OCI-LY3 (cell line): ENCODE measurements around the gene CTXN2.

Experiments
- H2AFZ ChIP-seq: fragments of 200-600, 300-600 bp; shearing (Covaris generic); 2 replicates; pipeline ENCODE4 v1.6.0; 2014; ENCODE audit warnings: antibody characterized with exemption, low read depth, low read length
- H3K27ac ChIP-seq: fragments of 200-600, 300-600 bp; sonication (generic); 2 replicates; pipeline ENCODE4 v1.5.1; 2014; ENCODE audit warnings: mild to moderate bottlenecking, low read length, moderate library complexity, mixed read lengths
- H3K27me3 ChIP-seq: fragments of 200-600, 300-600 bp; sonication (generic); 2 replicates; pipeline ENCODE4 v1.6.1; 2014; ENCODE audit warnings: low read depth, low read length, mixed read lengths
- H3K36me3 ChIP-seq: fragments of 200-600, 300-600 bp; sonication (generic); replicated peaks from 2 replicates; pipeline ENCODE3; 2014; ENCODE audit warnings: low read depth, low read length, mixed read lengths
- H3K4me1 ChIP-seq: fragments of 300-600, 200-600 bp; sonication (generic); 2 replicates; pipeline ENCODE4 v1.6.1; 2014; ENCODE audit warnings: low read length, mixed read lengths
- H3K4me2 ChIP-seq: fragments of 200-600, 300-600 bp; sonication (generic); 2 replicates; pipeline ENCODE4 v1.6.1; 2014; ENCODE audit warnings: low read length, mixed read lengths
- H3K4me3 ChIP-seq: fragments of 300-600, 200-600 bp; sonication (generic); 2 replicates; pipeline ENCODE4 v1.5.1; 2014; ENCODE audit warnings: antibody characterized with exemption, mild to moderate bottlenecking, low read length, moderate library complexity
- H3K79me2 ChIP-seq: fragments of 300-600, 200-600 bp; shearing (Covaris generic); 2 replicates; pipeline ENCODE4 v1.6.1; 2014; ENCODE audit warnings: mild to moderate bottlenecking, low read length, mixed read lengths
- H3K9ac ChIP-seq: fragments of 300-600, 200-600 bp; shearing (Covaris generic); 2 replicates; pipeline ENCODE4 v1.6.0; 2014; ENCODE audit warnings: mild to moderate bottlenecking, low read length, moderate library complexity
- H3K9me3 ChIP-seq: fragments of 200-600, 300-600 bp; shearing (Covaris generic); 2 replicates; pipeline ENCODE4 v1.6.1; 2014; ENCODE audit warnings: low read length, mixed read lengths; ENCODE audit not compliant: insufficient read depth
- H4K20me1 ChIP-seq: fragments of 200-600, 300-600 bp; sonication (generic); 2 replicates; pipeline ENCODE4 v1.6.1; 2016; ENCODE audit warnings: low read length, mixed read lengths; ENCODE audit not compliant: insufficient read depth
- EZH2phosphoT487 ChIP-seq: fragments of 200-600 bp; shearing (Covaris generic); IDR thresholded peaks from 2 replicates; pipeline ENCODE4 v1.6.1; 2018; ENCODE audit warnings: antibody characterized with exemption, mixed run types, low read depth
- TF ChIP-seq, protein P1 (sequence below): fragments of 200-600, 300-600 bp; sonication (generic); IDR thresholded peaks from 2 replicates; pipeline ENCODE4 v1.5.1; 2014; ENCODE audit warnings: antibody characterized with exemption, low read length, low read depth

Gene CTXN2

DNA sequence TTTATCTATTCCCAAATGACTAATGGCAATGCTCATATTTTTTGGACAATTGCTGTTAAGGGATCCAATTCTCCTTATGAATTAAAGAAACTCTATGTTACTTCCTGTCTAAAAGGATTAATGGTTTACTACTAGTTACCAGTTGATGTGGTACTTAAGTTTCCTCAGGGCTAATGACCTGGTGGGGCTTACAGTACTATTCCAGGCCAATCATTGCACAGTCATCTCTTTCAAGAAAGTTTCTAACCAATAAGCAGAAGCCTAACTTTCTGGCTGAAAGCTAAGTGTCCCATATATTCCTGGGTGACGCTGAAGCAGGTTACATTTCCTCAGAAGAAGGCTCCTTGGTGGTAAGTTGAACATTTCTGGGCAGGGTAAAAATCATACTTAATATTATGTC lies 14.5 kb downstream of the CTXN2 start, which contains the start of gene SLC12A1:
TSS of gene SLC12A1 (plus strand) at position 322 of the 400 bp plus-strand sequence. CDS start 1,418 bp downstream, outside the sequence.
- Histone ChIP-seq H3K27me3 (no peaks in the 10 kb centered on the region; the same call in 1 of the 2 replicates), H2AFZ (no peak within 1 kb of the TSS), H3K36me3 (no peaks in the 10 kb centered on the region), H3K9ac (no peak within 1 kb of the TSS), H3K27ac (no peak within 1 kb of the TSS), H3K4me1 (no peaks in the 10 kb centered on the region), H3K4me3 (no peak within 1 kb of the TSS), H4K20me1 (no peaks in the 10 kb centered on the region), H3K79me2 (no peaks in the 10 kb centered on the region), H3K4me2 (no peak within 1 kb of the TSS), H3K9me3 (no peaks in the 10 kb centered on the region)
- no peak for TF ChIP-seq EZH2phosphoT487
- TF ChIP-seq, protein P1, sequence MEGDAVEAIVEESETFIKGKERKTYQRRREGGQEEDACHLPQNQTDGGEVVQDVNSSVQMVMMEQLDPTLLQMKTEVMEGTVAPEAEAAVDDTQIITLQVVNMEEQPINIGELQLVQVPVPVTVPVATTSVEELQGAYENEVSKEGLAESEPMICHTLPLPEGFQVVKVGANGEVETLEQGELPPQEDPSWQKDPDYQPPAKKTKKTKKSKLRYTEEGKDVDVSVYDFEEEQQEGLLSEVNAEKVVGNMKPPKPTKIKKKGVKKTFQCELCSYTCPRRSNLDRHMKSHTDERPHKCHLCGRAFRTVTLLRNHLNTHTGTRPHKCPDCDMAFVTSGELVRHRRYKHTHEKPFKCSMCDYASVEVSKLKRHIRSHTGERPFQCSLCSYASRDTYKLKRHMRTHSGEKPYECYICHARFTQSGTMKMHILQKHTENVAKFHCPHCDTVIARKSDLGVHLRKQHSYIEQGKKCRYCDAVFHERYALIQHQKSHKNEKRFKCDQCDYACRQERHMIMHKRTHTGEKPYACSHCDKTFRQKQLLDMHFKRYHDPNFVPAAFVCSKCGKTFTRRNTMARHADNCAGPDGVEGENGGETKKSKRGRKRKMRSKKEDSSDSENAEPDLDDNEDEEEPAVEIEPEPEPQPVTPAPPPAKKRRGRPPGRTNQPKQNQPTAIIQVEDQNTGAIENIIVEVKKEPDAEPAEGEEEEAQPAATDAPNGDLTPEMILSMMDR = no peak

DNA sequence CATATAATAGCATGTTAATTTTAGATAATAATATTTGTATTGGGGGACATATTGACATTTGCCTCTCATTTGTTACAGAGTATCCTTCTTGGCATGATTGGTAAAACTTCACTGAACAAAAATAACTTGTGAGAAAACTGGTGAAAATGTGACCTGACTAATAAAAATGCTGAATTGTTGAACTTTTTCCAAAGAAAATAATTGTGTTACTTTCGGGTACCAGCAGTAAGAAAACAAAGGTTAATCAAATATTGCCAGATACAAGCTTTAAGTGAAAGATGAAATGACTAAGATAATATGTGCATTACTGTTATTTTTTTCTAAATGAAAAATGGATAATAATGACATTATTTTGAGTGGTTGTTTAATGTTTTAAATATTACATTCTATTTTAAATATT lies 29.8 kb downstream of the CTXN2 start:
- Histone ChIP-seq H2AFZ (no peak overlapping the region), H3K4me1 (no peaks in the 10 kb centered on the region), H3K27me3 (peaks cover 29% of the 10 kb centered on the region), H3K4me3 (no peak overlapping the region), H3K9ac (no peak overlapping the region), H3K36me3 (no peaks in the 10 kb centered on the region), H3K79me2 (no peaks in the 10 kb centered on the region), H3K4me2 (no peak overlapping the region), H3K27ac (no peak overlapping the region), H4K20me1 (no peaks in the 10 kb centered on the region), H3K9me3 (no peaks in the 10 kb centered on the region)
- no peak for TF ChIP-seq EZH2phosphoT487
- TF ChIP-seq, protein P1 = no peak

DNA sequence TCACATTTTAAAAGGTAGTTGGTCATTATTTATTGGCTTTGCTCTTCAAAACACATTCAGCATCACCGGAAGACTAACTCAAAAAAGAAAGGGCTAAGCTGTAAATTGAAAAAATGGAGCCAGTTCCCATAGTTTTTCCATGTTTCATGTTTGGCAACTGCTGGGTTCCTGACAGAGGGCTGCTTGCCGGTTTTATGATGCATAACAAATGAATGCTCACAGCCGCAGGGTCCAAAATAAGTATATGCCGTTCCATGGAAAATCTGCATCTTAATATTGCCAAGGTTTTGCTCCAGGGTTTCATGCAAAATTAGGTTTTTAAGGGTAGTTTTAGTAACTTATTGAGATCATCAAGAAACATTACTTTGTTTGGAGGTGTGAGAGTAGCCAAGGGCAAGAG lies 30.4 kb downstream of the CTXN2 start:
- no peak overlapping the region for H2AFZ ChIP-seq
- H4K20me1 ChIP-seq = no peaks in the 10 kb centered on the region
- H3K27ac ChIP-seq = no peak overlapping the region
- H3K4me3 ChIP-seq = no peak overlapping the region
- H3K4me2 ChIP-seq = no peak overlapping the region
- TF ChIP-seq, protein P1 = no peak
- TF ChIP-seq EZH2phosphoT487 = no peak
- H3K9ac ChIP-seq = no peak overlapping the region
- H3K4me1 ChIP-seq = no peaks in the 10 kb centered on the region
- H3K27me3 ChIP-seq = peaks cover 35% of the 10 kb centered on the region
- no peaks in the 10 kb centered on the region for H3K9me3 ChIP-seq
- no peaks in the 10 kb centered on the region for H3K79me2 ChIP-seq
- no peaks in the 10 kb centered on the region for H3K36me3 ChIP-seq

GRCh38 chr15:48222627-48223026 lies 31.2 kb downstream of the CTXN2 start:
- no peak overlapping the region for H3K4me3 ChIP-seq
- TF ChIP-seq, protein P1 = no peak
- no peak for TF ChIP-seq EZH2phosphoT487
- no peaks in the 10 kb centered on the region for H3K79me2 ChIP-seq
- H3K27ac ChIP-seq = no peak overlapping the region
- H3K36me3 ChIP-seq = no peaks in the 10 kb centered on the region
- no peak overlapping the region for H2AFZ ChIP-seq
- H3K4me1 ChIP-seq = no peaks in the 10 kb centered on the region
- no peak overlapping the region for H3K9ac ChIP-seq
- no peaks in the 10 kb centered on the region for H3K9me3 ChIP-seq
- no peaks in the 10 kb centered on the region for H4K20me1 ChIP-seq
- no peak overlapping the region for H3K4me2 ChIP-seq
- H3K27me3 ChIP-seq = peaks cover 37% of the 10 kb centered on the region
